SK-N-SH (cell line): Measurements from ENCODE around the gene TEX264. TPM values are rescaled to one million over a fixed set of nuclear protein-coding genes. Genes with fewer than 3 reads are reported as not detected.

Experiments used
- CTCF ChIA-PET: fragments of 300-600, 350-600 bp; formaldehyde crosslinking; extraction: SDS; loops from one replicate; lab custom pipeline; 2021; lab: Yijun Ruan, JAX
- POLR2A ChIA-PET: fragments of 350-600 bp; sonication (Branson Sonifier 250); formaldehyde crosslinking; extraction: SDS; loops from one replicate; lab custom pipeline; 2020; ENCODE audit warnings: antibody characterized with exemption, inconsistent platforms; lab: Yijun Ruan, JAX
- DNase-seq: peaks from one replicate; pipeline ENCODE4 v3.0.0; 2012
- H2AFZ ChIP-seq: fragments of 200-600 bp; sonication (generic); 2 replicates; pipeline ENCODE4 v1.8.1; 2016; ENCODE audit warnings: antibody characterized with exemption, mild to moderate bottlenecking, low read depth
- H3F3A ChIP-seq: fragments of 200-600 bp; sonication (generic); replicated peaks from 2 replicates; pipeline ENCODE3; 2016; ENCODE audit warnings: antibody characterized with exemption, mild to moderate bottlenecking; ENCODE audit not compliant: insufficient read depth
- H3K27ac ChIP-seq, 2 experiments: fragments of 200-500 bp in 1 of 2; fragments of 200-600 bp in 1 of 2; sonication (Bioruptor generic) in 1 of 2; sonication (generic), shearing (Covaris generic) in 1 of 2; 2 replicates each; pipeline versions ENCODE4 v1.5.1 to v1.6.1; 2014 to 2016; ENCODE audit warnings: low read depth in 2 of 2, inconsistent platforms in 1 of 2, low read length in 1 of 2, mild to moderate bottlenecking in 1 of 2, mixed read lengths in 1 of 2
- H3K27me3 ChIP-seq: fragments of 200-600 bp; sonication (generic), shearing (Covaris generic); 2 replicates; pipeline ENCODE4 v1.6.1; 2016; ENCODE audit warnings: mixed run types; ENCODE audit not compliant: insufficient read depth
- H3K36me3 ChIP-seq, 2 experiments: fragments of 200-500 bp in 1 of 2; fragments of 200-600 bp in 1 of 2; sonication (Bioruptor generic) in 1 of 2; sonication (generic) in 1 of 2; replicated peaks in 1 of 2; 2 replicates each; pipeline versions ENCODE3 to v1.5.1; 2014 to 2016; ENCODE audit warnings: low read length in 1 of 2, mild to moderate bottlenecking in 1 of 2; ENCODE audit not compliant: insufficient read depth in 2 of 2, control insufficient read depth in 1 of 2
- H3K4me1 ChIP-seq, 2 experiments: fragments of 200-500 bp in 1 of 2; fragments of 200-600 bp in 1 of 2; sonication (Bioruptor generic) in 1 of 2; sonication (generic), shearing (Covaris generic) in 1 of 2; 2 replicates each; pipeline versions ENCODE4 v1.5.1 to v1.6.1; 2014 to 2016; ENCODE audit warnings: low read depth in 1 of 2, low read length in 1 of 2, mixed run types in 1 of 2; ENCODE audit not compliant: insufficient read depth in 2 of 2, control insufficient read depth in 1 of 2
- H3K4me2 ChIP-seq: fragments of 200-600 bp; sonication (generic), shearing (Covaris generic); 2 replicates; pipeline ENCODE4 v1.6.1; 2017; ENCODE audit warnings: mixed run types
- H3K4me3 ChIP-seq, 2 experiments: fragments of 200-500 bp in 1 of 2; fragments of 200-600 bp in 1 of 2; sonication (Bioruptor generic) in 1 of 2; sonication (generic), shearing (Covaris generic) in 1 of 2; 2 replicates each; pipeline versions ENCODE4 v1.5.1 to v1.8.1; 2014 to 2016; ENCODE audit warnings: low read depth in 2 of 2, inconsistent platforms in 1 of 2, low read length in 1 of 2, mild to moderate bottlenecking in 1 of 2, mixed read lengths in 1 of 2, moderate library complexity in 1 of 2
- H3K79me2 ChIP-seq: fragments of 200-600 bp; sonication (generic); 2 replicates; pipeline ENCODE4 v1.8.1; 2017; ENCODE audit warnings: mild to moderate bottlenecking; ENCODE audit not compliant: insufficient read depth
- H3K9ac ChIP-seq: fragments of 200-600 bp; sonication (generic); 2 replicates; pipeline ENCODE4 v1.6.1; 2017; ENCODE audit warnings: mixed run types
- H3K9me2 ChIP-seq: fragments of 200-600 bp; sonication (generic); 2 replicates; pipeline ENCODE4 v1.6.1; 2017; ENCODE audit warnings: mixed run types
- H3K9me3 ChIP-seq: fragments of 200-600 bp; sonication (generic); 2 replicates; pipeline ENCODE4 v1.6.1; 2017; ENCODE audit warnings: mixed run types, mild to moderate bottlenecking, moderate library complexity
- H4K20me1 ChIP-seq: fragments of 200-600 bp; sonication (generic); 2 replicates; pipeline ENCODE4 v1.6.1; 2017; ENCODE audit warnings: mild to moderate bottlenecking, mixed run types; ENCODE audit not compliant: insufficient read depth
- FOSL2 ChIP-seq: IDR thresholded peaks from 2 replicates; pipeline ENCODE4 v1.4.0; 2012; ENCODE audit warnings: low read depth, mild to moderate bottlenecking, moderate library complexity, borderline replicate concordance
- FOXJ3 ChIP-seq: sonication (generic); formaldehyde crosslinking; IDR thresholded peaks from 2 replicates; pipeline ENCODE4 v1.5.1; 2020; ENCODE audit warnings: mild to moderate bottlenecking, missing genetic modification reagents
- FOXM1 ChIP-seq: IDR thresholded peaks from 2 replicates; pipeline ENCODE4 v1.4.0; 2012; ENCODE audit warnings: low read depth, mild to moderate bottlenecking
- RCOR1 ChIP-seq: fragments of 150-350 bp; IDR thresholded peaks from 2 replicates; pipeline ENCODE4 v1.6.1; 2017; ENCODE audit warnings: antibody characterized with exemption, low read length
- REST ChIP-seq: IDR thresholded peaks from 2 replicates; pipeline ENCODE4 v1.6.1; 2012; ENCODE audit warnings: mild to moderate bottlenecking, low read depth, low read length, moderate library complexity
- RXRA ChIP-seq: IDR thresholded peaks from 2 replicates; pipeline ENCODE4 v1.4.0; 2012; ENCODE audit warnings: low read depth, mild to moderate bottlenecking, borderline replicate concordance
- TCF12 ChIP-seq: IDR thresholded peaks from 2 replicates; pipeline ENCODE4 v1.4.0; 2012
- USF1 ChIP-seq: IDR thresholded peaks from 2 replicates; pipeline ENCODE4 v1.4.0; 2012; ENCODE audit warnings: low read depth, borderline replicate concordance
- ZBTB33 ChIP-seq: IDR thresholded peaks from 2 replicates; pipeline ENCODE4 v1.4.0; 2012; ENCODE audit warnings: low read depth, borderline replicate concordance
- WGBS: methylation state at CpG from one replicate; pipeline ENCODE4 v1.1.6; 2017; ENCODE audit warnings: low lambda C conversion rate; 5-methylcytosine and 5-hydroxymethylcytosine counted together
- polyA plus RNA-seq, 3 experiments: library from polyadenylated mRNA; depleted of rRNA; stranded (reverse); fragments of >200 nt; gene quantifications; 2 replicates each; pipeline ENCODE4 v1.2.3, GENCODE V29; 2012

TEX264 gene
- polyA plus RNA-seq, 1 of the 3 experiments (the other 2 are of a cell fraction), result 82.1 TPM

- no peak overlapping the region for H3K27ac ChIP-seq
- TF ChIP-seq ZBTB33 (no peak), FOXM1 (no peak), FOSL2 (no peak)
- no peaks in the 10 kb centered on the region for H3K79me2 ChIP-seq
- H3F3A ChIP-seq, result no peaks in the 10 kb centered on the region
- no peaks in the 10 kb centered on the region for H3K9me3 ChIP-seq
- no peak overlapping the region for H2AFZ ChIP-seq
- POLR2A ChIA-PET, result no interaction called here
- H3K4me2 ChIP-seq, result no peak overlapping the region
- CTCF ChIA-PET, result interaction anchor here (2.9 to 7.2 kb wide), 2 partner anchors 16 to 21 kb away, joined by 11 to 50 read pairs; no protein-coding TSS in a partner anchor
- H4K20me1 ChIP-seq, result 0 out of 2 replicates have a peak, but pooled peaks cover 20% of the 10 kb centered on the region
- WGBS, result 90% methylated on average over 6 of the region's 6 CpGs
- H3K4me3 ChIP-seq, result no peak overlapping the region
- H3K9me2 ChIP-seq, result no peaks in the 10 kb centered on the region
- no peak for DNase-seq
- H3K9ac ChIP-seq, result no peak overlapping the region
- H3K4me1 ChIP-seq, result peaks cover 0 to 9% of the 10 kb centered on the region in 2 experiments; a peak in 1 of 4 replicates
- H3K27me3 ChIP-seq, result no peaks in the 10 kb centered on the region
- peaks cover 0 to 34% of the 10 kb centered on the region in 2 experiments for H3K36me3 ChIP-seq
Measured at GRCh38 chr3:51698209-51698608, 27.2 kb downstream of the TEX264 start.

- Histone ChIP-seq H4K20me1 (peaks cover 39% of the 10 kb centered on the region), H3K79me2 (no peaks in the 10 kb centered on the region), H3K9me3 (no peaks in the 10 kb centered on the region), H3K4me3 (no peak overlapping the region), H2AFZ (no peak overlapping the region), H3K27me3 (no peaks in the 10 kb centered on the region), H3K9ac (no peak overlapping the region), H3F3A (no peaks in the 10 kb centered on the region), H3K9me2 (no peaks in the 10 kb centered on the region), H3K27ac (no peak overlapping the region), H3K4me1 (peaks cover 0 to 11% of the 10 kb centered on the region in 2 experiments; a peak in 1 of 4 replicates), H3K4me2 (no peak overlapping the region), H3K36me3 (peaks cover 0 to 36% of the 10 kb centered on the region in 2 experiments)
- TF ChIP-seq FOXJ3 (CRISPR knock-in tag), result no peak
- TF ChIP-seq FOSL2, result no peak
- no peak for TF ChIP-seq TCF12
- no peak for TF ChIP-seq RCOR1
- TF ChIP-seq USF1, result no peak
- TF ChIP-seq RXRA, result no peak
- TF ChIP-seq REST, result no peak
- DNase-seq, result no peak
- CTCF ChIA-PET, result interaction anchor here (1.5 to 7.2 kb wide), 4 partner anchors 10 to 19 kb away, joined by 4 to 50 read pairs (median 6); no protein-coding TSS in a partner anchor
- WGBS, result no CpG with 5 or more reads among the region's 2 CpGs
- POLR2A ChIA-PET, result no interaction called here
Measured at GRCh38 chr3:51700403-51700802, 29.4 kb downstream of the TEX264 start.
